Activated CD4-positive, alpha-beta T cell treated with anti-CD3 and anti-CD28 coated beads for 4 hours (primary cell): ENCODE measurements around the gene GRID2.
"Not testable (repeated sequence)": the region's sequence is repeated elsewhere in the genome, so short reads cannot be mapped to it uniquely, and the experiment has no call there.

Source experiments
- DNase-seq, 2 donors: peaks; one replicate each; pipeline ENCODE4 v3.0.0-alpha.2; 2020

Gene GRID2

GRCh38 chr4:92303621-92304027 is at the start of gene GRID2:
Gene GRID2, plus strand, starts transcription at chr4:92303966.
- DNase-seq = no peak

- DNase-seq = no peak
These were observed 49.6 kb upstream of the GRID2 start for GRCh38 chr4:92253986-92254671.

GRCh38 chr4:92254767-92255442 is 48.9 kb upstream of the GRID2 start:
- DNase-seq = no peak

- DNase-seq = no peak
These were observed 47.9 kb upstream of the GRID2 start for GRCh38 chr4:92255920-92256244.

GRCh38 chr4:92257931-92258857 is 45.6 kb upstream of the GRID2 start:
- no peak for DNase-seq

- DNase-seq = no peak
These were observed 42.5 kb upstream of the GRID2 start for GRCh38 chr4:92261256-92261655.

GRCh38 chr4:92262371-92262770 is 41.4 kb upstream of the GRID2 start:
- DNase-seq = no peak

GRCh38 chr4:92263010-92263409 is 40.8 kb upstream of the GRID2 start:
- no peak for DNase-seq

GRCh38 chr4:92263575-92263974 is 40.2 kb upstream of the GRID2 start:
- no peak for DNase-seq

GRCh38 chr4:92264163-92264562 is 39.6 kb upstream of the GRID2 start:
- no peak for DNase-seq

GRCh38 chr4:92265021-92265420 is 38.7 kb upstream of the GRID2 start:
- no peak for DNase-seq

- no peak for DNase-seq
These were observed 38.0 kb upstream of the GRID2 start for GRCh38 chr4:92265798-92266197.

- no peak for DNase-seq
These were observed 37.2 kb upstream of the GRID2 start for GRCh38 chr4:92266521-92266920.

GRCh38 chr4:92268642-92269041 is 35.1 kb upstream of the GRID2 start:
- DNase-seq = no peak

GRCh38 chr4:92270908-92271307 is 32.9 kb upstream of the GRID2 start:
- DNase-seq = no peak

GRCh38 chr4:92271551-92271950 is 32.2 kb upstream of the GRID2 start:
- not testable (repeated sequence) for DNase-seq

- not testable (repeated sequence) for DNase-seq
These were observed 26.5 kb upstream of the GRID2 start for GRCh38 chr4:92277057-92277881.

GRCh38 chr4:92279296-92279695 is 24.5 kb upstream of the GRID2 start:
- no peak for DNase-seq

GRCh38 chr4:92299152-92299551 is 4.6 kb upstream of the GRID2 start:
- DNase-seq = no peak

- no peak for DNase-seq
These were observed 355 bp downstream of the GRID2 start for GRCh38 chr4:92304121-92304520.

- DNase-seq = no peak
These were observed 840 bp downstream of the GRID2 start for GRCh38 chr4:92304606-92305005.

- no peak for DNase-seq
These were observed 1.5 kb downstream of the GRID2 start for GRCh38 chr4:92305148-92305877.
